GM23338 (cell line): Measurements from ENCODE around the gene CRX. TPM values are rescaled to one million over a fixed set of nuclear protein-coding genes. Genes with fewer than 3 reads are reported as not detected.

Source experiments
- ATAC-seq: fragments of 200-7000 bp; cut with Tn5 transposase; 3 replicates; pipeline ENCODE4 v1.9.1; 2020
- DNase-seq: peaks from one replicate; pipeline ENCODE4 v3.0.0-alpha.2; 2015; ENCODE audit warnings: low spot score
- H2AFZ ChIP-seq: fragments of 200-600 bp; sonication (generic); 2 replicates; pipeline ENCODE4 v1.8.0; 2016; ENCODE audit warnings: antibody characterized with exemption, mild to moderate bottlenecking, moderate library complexity
- H3F3A ChIP-seq: fragments of 200-600 bp; sonication (generic); replicated peaks from 2 replicates; pipeline ENCODE4 v1.8.0; 2017; ENCODE audit warnings: antibody characterized with exemption, mixed run types, low read depth
- H3K27ac ChIP-seq: fragments of 200-600 bp; sonication (generic); 2 replicates; pipeline ENCODE4 v1.6.1; 2016; ENCODE audit warnings: low read depth
- H3K27me3 ChIP-seq: fragments of 200-600 bp; sonication (generic); 2 replicates; pipeline ENCODE4 v1.8.0; 2016; ENCODE audit warnings: mild to moderate bottlenecking, mixed run types, moderate library complexity; ENCODE audit not compliant: insufficient read depth
- H3K36me3 ChIP-seq: fragments of 200-600 bp; sonication (generic); 2 replicates; pipeline ENCODE4 v1.8.0; 2016; ENCODE audit warnings: mild to moderate bottlenecking; ENCODE audit not compliant: insufficient read depth
- H3K4me1 ChIP-seq: fragments of 200-600 bp; sonication (generic); 2 replicates; pipeline ENCODE4 v1.8.0; 2016; ENCODE audit warnings: mild to moderate bottlenecking, moderate library complexity; ENCODE audit not compliant: insufficient read depth
- H3K4me2 ChIP-seq: fragments of 200-600 bp; sonication (generic); 2 replicates; pipeline ENCODE4 v1.7.1; 2017; ENCODE audit warnings: mixed run types
- H3K4me3 ChIP-seq: fragments of 200-600 bp; sonication (generic); 2 replicates; pipeline ENCODE4 v1.6.1; 2016; ENCODE audit warnings: mixed run types
- H3K79me2 ChIP-seq: fragments of 200-600 bp; sonication (generic); replicated peaks from 2 replicates; pipeline ENCODE4 v1.8.0; 2017; ENCODE audit warnings: mild to moderate bottlenecking; ENCODE audit not compliant: insufficient read depth
- H3K9me2 ChIP-seq: fragments of 200-600 bp; sonication (generic); 2 replicates; pipeline ENCODE4 v1.8.0; 2017; ENCODE audit not compliant: insufficient read depth
- H4K20me1 ChIP-seq: fragments of 200-600 bp; sonication (generic); replicated peaks from 2 replicates; pipeline ENCODE4 v1.8.0; 2017; ENCODE audit warnings: mild to moderate bottlenecking; ENCODE audit not compliant: insufficient read depth
- H3K27ac Mint-ChIP-seq: 2 replicates; pipeline ENCODE4 v1.8.0; 2020; ENCODE audit warnings: inconsistent platforms, mild to moderate bottlenecking, moderate library complexity, mixed read lengths
- H3K27me3 Mint-ChIP-seq: 3 replicates; pipeline ENCODE4 v1.8.0; 2022; ENCODE audit warnings: low read depth, mild to moderate bottlenecking, moderate library complexity, mixed read lengths, inconsistent platforms; ENCODE audit not compliant: insufficient read depth, poor library complexity
- H3K36me3 Mint-ChIP-seq: 3 replicates; pipeline ENCODE4 v1.8.0; 2021; ENCODE audit warnings: low read depth, mild to moderate bottlenecking, inconsistent platforms, moderate library complexity, mixed read lengths
- H3K4me1 Mint-ChIP-seq: 3 replicates; pipeline ENCODE4 v1.8.0; 2020; ENCODE audit warnings: mild to moderate bottlenecking, inconsistent platforms, mixed read lengths
- H3K4me3 Mint-ChIP-seq: 3 replicates; pipeline ENCODE4 v1.8.0; 2021; ENCODE audit warnings: moderate library complexity, mild to moderate bottlenecking, inconsistent platforms, mixed read lengths
- H3K9me3 Mint-ChIP-seq: 3 replicates; pipeline ENCODE4 v1.8.0; 2020; ENCODE audit warnings: moderate library complexity, mild to moderate bottlenecking, inconsistent platforms, mixed read lengths
- CREB1 ChIP-seq: fragments of 250-450 bp; sonication (Bioruptor Pico); IDR thresholded peaks from 2 replicates; pipeline ENCODE4 v1.5.0; 2020; ENCODE audit warnings: low read depth, mild to moderate bottlenecking, moderate library complexity
- EZH2phosphoT487 ChIP-seq: fragments of 200-600 bp; sonication (generic); IDR thresholded peaks from one replicate; pipeline ENCODE4 v1.8.1; 2018; ENCODE audit warnings: antibody characterized with exemption; ENCODE audit not compliant: unreplicated experiment
- JUNB ChIP-seq: IDR thresholded peaks from one replicate; pipeline ENCODE4 v1.6.1; 2016; ENCODE audit warnings: antibody characterized with exemption; ENCODE audit not compliant: unreplicated experiment
- NANOG ChIP-seq: IDR thresholded peaks from 2 replicates; pipeline ENCODE4 v1.6.1; 2016; ENCODE audit warnings: antibody characterized with exemption, borderline replicate concordance
- POLR2AphosphoS5 ChIP-seq: IDR thresholded peaks from 2 replicates; pipeline ENCODE4 v1.6.1; 2016; ENCODE audit warnings: antibody characterized with exemption, low read depth
- ZNF114 ChIP-seq: fragments of 250-450 bp; sonication (Bioruptor Pico); IDR thresholded peaks from 2 replicates; pipeline ENCODE4 v1.5.0; 2020; ENCODE audit warnings: mild to moderate bottlenecking, moderate library complexity
- ZNF331 ChIP-seq: fragments of 250-450 bp; sonication (Bioruptor Pico); IDR thresholded peaks from 2 replicates; pipeline ENCODE4 v1.5.0; 2020; ENCODE audit warnings: low read depth, mild to moderate bottlenecking, moderate library complexity
- polyA plus RNA-seq: library from polyadenylated mRNA; unstranded; fragments of >200 nt; fragmentation: Nextera tagmentation; extraction: Ambion mirVana; gene quantifications from 2 replicates; pipeline ENCODE4 v1.2.1, GENCODE V29; 2016
- total RNA-seq: library from RNA; depleted of rRNA; stranded (reverse); fragments of >200 nt; shearing (Covaris generic); gene quantifications from 2 replicates; pipeline ENCODE4 v1.2.3, GENCODE V29; 2014
- TF ChIP-seq, protein P1 (sequence below): IDR thresholded peaks from 2 replicates; pipeline ENCODE4 v1.6.1; 2016; ENCODE audit warnings: antibody characterized with exemption
- TF ChIP-seq, protein P2 (sequence below): IDR thresholded peaks from one replicate; pipeline ENCODE4 v1.6.1; 2018; ENCODE audit warnings: antibody characterized with exemption; ENCODE audit not compliant: unreplicated experiment

Gene CRX
- total and polyA plus RNA-seq, 2 experiments from 2014 or later: 0.15 TPM; not detected in 1

DNA sequence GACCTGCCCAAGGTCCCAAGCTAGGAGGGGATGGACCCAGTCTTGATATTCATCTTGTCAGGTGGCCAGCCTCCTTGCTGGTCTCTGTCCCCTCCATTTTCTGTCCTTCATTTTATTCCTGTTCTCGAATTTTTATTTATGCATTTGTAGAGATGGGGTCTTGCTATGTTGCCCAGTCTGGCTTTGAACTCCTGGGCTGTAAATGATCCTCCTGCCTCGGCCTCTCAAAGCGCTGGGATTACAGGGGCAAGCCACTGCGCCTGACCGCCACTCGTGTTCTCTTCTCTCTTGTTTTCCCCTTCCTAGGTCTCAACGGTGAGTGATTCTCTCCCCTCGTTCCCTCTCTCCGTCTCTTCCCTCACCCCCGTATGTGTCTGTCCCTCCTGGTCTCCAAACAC is 26.7 kb downstream of the CRX start:
- ATAC-seq: no peak
- peak overlapping the region; percentile 79 for H2AFZ ChIP-seq
- H3K4me2 ChIP-seq: peak overlapping the region; percentile 78
- no peaks in the 10 kb centered on the region for H3K27me3 ChIP-seq
- H3K4me3 ChIP-seq: peak overlapping the region; percentile 53
- peak overlapping the region; percentile 64 for H3K4me3 Mint-ChIP-seq
- H3K4me1 ChIP-seq: peaks cover 20% of the 10 kb centered on the region
- peaks cover 9% of the 10 kb centered on the region; the same call in 1 of the 2 replicates for H3F3A ChIP-seq
- H3K79me2 ChIP-seq: no peaks in the 10 kb centered on the region
- peaks cover 3% of the 10 kb centered on the region; the same call in 1 of the 3 replicates for H3K36me3 Mint-ChIP-seq
- peak overlapping the region; percentile 98 for H3K27ac ChIP-seq
- TF ChIP-seq NANOG (no peak), POLR2AphosphoS5 (no peak), ZNF331 (CRISPR knock-in tag) (no peak), JUNB (no peak), ZNF114 (CRISPR knock-in tag) (no peak), CREB1 (CRISPR knock-in tag) (no peak)
- TF ChIP-seq, protein P1, sequence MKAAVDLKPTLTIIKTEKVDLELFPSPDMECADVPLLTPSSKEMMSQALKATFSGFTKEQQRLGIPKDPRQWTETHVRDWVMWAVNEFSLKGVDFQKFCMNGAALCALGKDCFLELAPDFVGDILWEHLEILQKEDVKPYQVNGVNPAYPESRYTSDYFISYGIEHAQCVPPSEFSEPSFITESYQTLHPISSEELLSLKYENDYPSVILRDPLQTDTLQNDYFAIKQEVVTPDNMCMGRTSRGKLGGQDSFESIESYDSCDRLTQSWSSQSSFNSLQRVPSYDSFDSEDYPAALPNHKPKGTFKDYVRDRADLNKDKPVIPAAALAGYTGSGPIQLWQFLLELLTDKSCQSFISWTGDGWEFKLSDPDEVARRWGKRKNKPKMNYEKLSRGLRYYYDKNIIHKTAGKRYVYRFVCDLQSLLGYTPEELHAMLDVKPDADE: no peak
- DNase-seq: no peak
- H3K27me3 Mint-ChIP-seq: peaks cover 24% of the 10 kb centered on the region
- peaks cover 33% of the 10 kb centered on the region for H3K4me1 Mint-ChIP-seq
- H3K9me2 ChIP-seq: no peaks in the 10 kb centered on the region
- no peaks in the 10 kb centered on the region for H3K36me3 ChIP-seq
- H3K9me3 Mint-ChIP-seq: peaks cover 3% of the 10 kb centered on the region; the same call in 1 of the 3 replicates
- H3K27ac Mint-ChIP-seq: peak overlapping the region; percentile 96
- H4K20me1 ChIP-seq: no peaks in the 10 kb centered on the region

GRCh38 chr19:47848823-47849473 is 27.2 kb downstream of the CRX start:
- H3K9me2 ChIP-seq: no peaks in the 10 kb centered on the region
- no peaks in the 10 kb centered on the region for H3K27me3 ChIP-seq
- no peaks in the 10 kb centered on the region for H3K36me3 ChIP-seq
- peak overlapping the region; percentile 78 for H3K4me2 ChIP-seq
- H3K27me3 Mint-ChIP-seq: peaks cover 26% of the 10 kb centered on the region
- H3K9me3 Mint-ChIP-seq: peaks cover 3% of the 10 kb centered on the region; the same call in 1 of the 3 replicates
- peaks cover 9% of the 10 kb centered on the region; the same call in 1 of the 2 replicates for H3F3A ChIP-seq
- peaks cover 1% of the 10 kb centered on the region; the same call in 1 of the 3 replicates for H3K36me3 Mint-ChIP-seq
- peak overlapping the region; percentile 98 for H3K27ac ChIP-seq
- peak overlapping the region; percentile 64 for H3K4me3 Mint-ChIP-seq
- H2AFZ ChIP-seq: peak overlapping the region; percentile 79
- no peaks in the 10 kb centered on the region for H3K79me2 ChIP-seq
- H3K4me3 ChIP-seq: peak overlapping the region; percentile 53
- ATAC-seq (peak; percentile 42), DNase-seq (peak; percentile 93)
- peaks cover 31% of the 10 kb centered on the region for H3K4me1 Mint-ChIP-seq
- H4K20me1 ChIP-seq: no peaks in the 10 kb centered on the region
- peak overlapping the region; percentile 96 for H3K27ac Mint-ChIP-seq
- H3K4me1 ChIP-seq: peaks cover 18% of the 10 kb centered on the region
- peak; percentile 2; the same call in 1 of the 2 replicates for TF ChIP-seq CREB1 (CRISPR knock-in tag)
- TF ChIP-seq, protein P2, sequence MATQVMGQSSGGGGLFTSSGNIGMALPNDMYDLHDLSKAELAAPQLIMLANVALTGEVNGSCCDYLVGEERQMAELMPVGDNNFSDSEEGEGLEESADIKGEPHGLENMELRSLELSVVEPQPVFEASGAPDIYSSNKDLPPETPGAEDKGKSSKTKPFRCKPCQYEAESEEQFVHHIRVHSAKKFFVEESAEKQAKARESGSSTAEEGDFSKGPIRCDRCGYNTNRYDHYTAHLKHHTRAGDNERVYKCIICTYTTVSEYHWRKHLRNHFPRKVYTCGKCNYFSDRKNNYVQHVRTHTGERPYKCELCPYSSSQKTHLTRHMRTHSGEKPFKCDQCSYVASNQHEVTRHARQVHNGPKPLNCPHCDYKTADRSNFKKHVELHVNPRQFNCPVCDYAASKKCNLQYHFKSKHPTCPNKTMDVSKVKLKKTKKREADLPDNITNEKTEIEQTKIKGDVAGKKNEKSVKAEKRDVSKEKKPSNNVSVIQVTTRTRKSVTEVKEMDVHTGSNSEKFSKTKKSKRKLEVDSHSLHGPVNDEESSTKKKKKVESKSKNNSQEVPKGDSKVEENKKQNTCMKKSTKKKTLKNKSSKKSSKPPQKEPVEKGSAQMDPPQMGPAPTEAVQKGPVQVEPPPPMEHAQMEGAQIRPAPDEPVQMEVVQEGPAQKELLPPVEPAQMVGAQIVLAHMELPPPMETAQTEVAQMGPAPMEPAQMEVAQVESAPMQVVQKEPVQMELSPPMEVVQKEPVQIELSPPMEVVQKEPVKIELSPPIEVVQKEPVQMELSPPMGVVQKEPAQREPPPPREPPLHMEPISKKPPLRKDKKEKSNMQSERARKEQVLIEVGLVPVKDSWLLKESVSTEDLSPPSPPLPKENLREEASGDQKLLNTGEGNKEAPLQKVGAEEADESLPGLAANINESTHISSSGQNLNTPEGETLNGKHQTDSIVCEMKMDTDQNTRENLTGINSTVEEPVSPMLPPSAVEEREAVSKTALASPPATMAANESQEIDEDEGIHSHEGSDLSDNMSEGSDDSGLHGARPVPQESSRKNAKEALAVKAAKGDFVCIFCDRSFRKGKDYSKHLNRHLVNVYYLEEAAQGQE: no peak
- TF ChIP-seq, protein P1: no peak
- no peak for TF ChIP-seq EZH2phosphoT487
- no peak for TF ChIP-seq POLR2AphosphoS5
